ENCODE results near the gene ABCC1. TPM values are rescaled to one million over a fixed set of nuclear protein-coding genes. Genes with fewer than 3 reads are reported as not detected.

Gene ABCC1
- total RNA-seq, 1 experiment from 2014 or later, result 56.4 TPM

GRCh38 chr16:15919331-15919730, 30.1 kb upstream of the ABCC1 start:
- no peak overlapping the region for H4K5ac ChIP-seq (ENCODE audit: insufficient read length, low read depth, low read length)
- no peaks in the 10 kb centered on the region for H3K4me1 ChIP-seq (ENCODE audit: insufficient read depth, low read length)
- no peak overlapping the region for H2AFZ ChIP-seq (ENCODE audit: low read length)

More at GRCh38 chr16:15919331-15919730, 30.1 kb upstream of the ABCC1 start:
- peaks cover 0 to 4% of the 10 kb centered on the region in 2 experiments; a peak in 3 of 5 replicates for H3K9me3 Mint-ChIP-seq
- Histone ChIP-seq H2AK5ac (ENCODE audit: insufficient read length, low read length) (no peak overlapping the region), H3K14ac (ENCODE audit: insufficient read depth, low read length) (no peak overlapping the region), H3T11ph (ENCODE audit: low read length) (no peak overlapping the region), H3K56ac (ENCODE audit: insufficient read length, low read depth, low read length) (no peak overlapping the region), H3K9ac (ENCODE audit: extremely low read depth, insufficient read length, low read length) (no peak overlapping the region), H3K23ac (ENCODE audit: insufficient read length, low read depth, low read length) (no peak overlapping the region), H3K79me1 (ENCODE audit: insufficient read depth, low read depth, low read length, poor library complexity, severe bottlenecking) (no peaks in the 10 kb centered on the region), H3K27ac (ENCODE audit: insufficient read length, low read depth, low read length) (no peak overlapping the region), H3K4ac (ENCODE audit: low read depth, low read length) (no peak overlapping the region), H3K79me2 (ENCODE audit: insufficient read depth, low read length) (no peaks in the 10 kb centered on the region), H4K20me1 (ENCODE audit: control insufficient read depth, insufficient read depth, insufficient read length) (no peaks in the 10 kb centered on the region), H2BK20ac (ENCODE audit: low read depth, low read length, poor library complexity, severe bottlenecking) (no peak overlapping the region), H2BK5ac (ENCODE audit: insufficient read length, low read length) (no peak overlapping the region), H2BK120ac (ENCODE audit: low read depth, low read length, poor library complexity, severe bottlenecking) (no peak overlapping the region), H3K23me2 (ENCODE audit: insufficient read length, low read depth, low read length, poor library complexity, severe bottlenecking) (no peaks in the 10 kb centered on the region), H2BK12ac (ENCODE audit: insufficient read length, low read depth, low read length) (no peak overlapping the region), H3K18ac (ENCODE audit: insufficient read length, low read depth, low read length) (no peak overlapping the region), H3K4me2 (ENCODE audit: insufficient read depth, insufficient read length, low read length) (no peak overlapping the region), H3K27me3 (ENCODE audit: insufficient read depth, low read length) (no peaks in the 10 kb centered on the region), H2BK15ac (ENCODE audit: low read depth, low read length) (no peak overlapping the region), H3K9me3 (ENCODE audit: control insufficient read depth, low read depth, low read length) (no peaks in the 10 kb centered on the region), H4K91ac (ENCODE audit: insufficient read length, low read depth, low read length) (no peak overlapping the region), H4K8ac (replicated peaks; ENCODE audit: insufficient read length, low read depth, low read length) (no peak overlapping the region)
- H3K4me3 Mint-ChIP-seq, result no peak overlapping the region
- H3K4me1 Mint-ChIP-seq, result no peaks in the 10 kb centered on the region
- H3K36me3 Mint-ChIP-seq (ENCODE audit: insufficient read depth in 1 of 3, low read depth in 3 of 3), result no peaks in the 10 kb centered on the region
- DNase-seq, result no peak
- H3K27ac Mint-ChIP-seq, result no peak overlapping the region
- WGBS (ENCODE audit: extremely low coverage, insufficient read length, low lambda C conversion rate), result no CpG with 5 or more reads among the region's 6 CpGs
- no peaks in the 10 kb centered on the region for H3K27me3 Mint-ChIP-seq (ENCODE audit: low read depth)
- TF ChIP-seq CTCF (conservative IDR thresholded peaks at IDR 0.05), result no peak
